Body of pancreas (tissue), 4 donors: ENCODE data around the gene PAPPA. TPM values are rescaled to one million over a fixed set of nuclear protein-coding genes. Genes with fewer than 3 reads are reported as not detected.

Experiments
- ATAC-seq: fragments of 150-250 bp; one replicate; pipeline ENCODE4 v1.9.1; 2016
- DNase-seq, 4 donors: peaks; one replicate each; pipeline ENCODE4 v3.0.0-alpha.2; 2019
- H3K27ac ChIP-seq, 4 donors: fragments of 200-600 bp; sonication (generic); 1 replicate in 3 of 4; 2 replicates in 1 of 4; pipeline versions ENCODE4 v1.5.1 to v1.6.1; 2016 to 2019; ENCODE audit warnings: mild to moderate bottlenecking in 1 of 4, mixed read lengths in 1 of 4, moderate library complexity in 1 of 4
- H3K27me3 ChIP-seq, 2 donors: fragments of 200-600 bp; sonication (generic); one replicate each; pipeline ENCODE4 v1.6.0; 2016; ENCODE audit warnings: mild to moderate bottlenecking in 1 of 2
- H3K36me3 ChIP-seq, 2 donors: fragments of 200-600 bp; sonication (generic); replicated peaks in 1 of 2; 2 replicates each; pipeline ENCODE4 v1.5.1; 2016; ENCODE audit warnings: low read depth in 2 of 2; ENCODE audit not compliant: insufficient read depth in 1 of 2
- H3K4me1 ChIP-seq: fragments of 200-600 bp; sonication (generic); one replicate; pipeline ENCODE4 v1.6.0; 2016
- H3K4me3 ChIP-seq, 2 donors: fragments of 200-600 bp; sonication (generic); 1 replicate in 1 of 2; 2 replicates in 1 of 2; pipeline ENCODE4 v1.5.1; 2016 to 2019
- H3K9me3 ChIP-seq, 3 donors: fragments of 200-600 bp; sonication (generic); 1 replicate in 2 of 3; 2 replicates in 1 of 3; pipeline ENCODE4 v1.5.1; 2016
- CTCF ChIP-seq, 7 experiments: fragments of 450-650 bp in 4 of 7; fragments of 200-600 bp in 3 of 7; sonication (generic) in 3 of 7; IDR thresholded peaks; one replicate each; pipeline ENCODE4 v1.5.1; 2016 to 2019; ENCODE audit warnings: antibody characterized with exemption in 7 of 7
- POLR2A ChIP-seq, 3 donors: fragments of 450-650 bp; IDR thresholded peaks; one replicate each; pipeline ENCODE4 v1.6.1; 2016; ENCODE audit warnings: antibody characterized with exemption in 3 of 3, mild to moderate bottlenecking in 2 of 3
- WGBS, 2 donors: methylation state at CpG; one replicate each; pipeline ENCODE4 v1.1.5; 2017; 5-methylcytosine and 5-hydroxymethylcytosine counted together
- intact Hi-C: fragments of 100-400 bp; cut with DNase I; formaldehyde crosslinking; loops from one replicate; pipeline ENCODE4 v1.15.1; 2023
- total RNA-seq, 2 donors: library from RNA; depleted of rRNA; stranded (reverse); fragments of >200 nt; gene quantifications; one replicate each; pipeline ENCODE4 v1.1.0, GENCODE V29; 2016

PAPPA gene
- total RNA-seq, 2 donors from 2014 or later, result 1.0 to 2.0 TPM

GRCh38 chr9:116318468-116319374, 165.1 kb downstream of the PAPPA start:
- peaks cover 3% of the 10 kb centered on the region for H3K4me1 ChIP-seq
- H3K27me3 ChIP-seq, result no peaks in the 10 kb centered on the region
- H3K4me3 ChIP-seq, result no peak overlapping the region
- no peak for ATAC-seq
- peak in 2 of 4 donors; percentile 19 to 36 for DNase-seq
- H3K9me3 ChIP-seq, result no peaks in the 10 kb centered on the region
- TF ChIP-seq POLR2A (IDR thresholded peaks at IDR 0.05) (no peak), CTCF (IDR thresholded peaks at IDR 0.05) (no peak)
- H3K27ac ChIP-seq, result no peak overlapping the region
- intact Hi-C loops, result no loop called here
- H3K36me3 ChIP-seq, result no peaks in the 10 kb centered on the region
- 86 to 91% methylated on average over 17 to 19 of the region's 19 CpGs for WGBS, 2 donors

- WGBS, 2 donors, result 64 to 79% methylated on average over 3 of the region's 3 CpGs
- H3K9me3 ChIP-seq, result no peaks in the 10 kb centered on the region
- DNase-seq (no peak), ATAC-seq (no peak)
- no peak for TF ChIP-seq CTCF (IDR thresholded peaks at IDR 0.05)
- TF ChIP-seq POLR2A (IDR thresholded peaks at IDR 0.05), result no peak
- H3K27ac ChIP-seq, result no peak overlapping the region
- H3K4me3 ChIP-seq, result no peak overlapping the region
- H3K4me1 ChIP-seq, result peaks cover 3% of the 10 kb centered on the region
- no peaks in the 10 kb centered on the region for H3K27me3 ChIP-seq
- H3K36me3 ChIP-seq, result no peaks in the 10 kb centered on the region
- intact Hi-C loops, result no loop called here
Measured at GRCh38 chr9:116319480-116319879, 165.9 kb downstream of the PAPPA start.

DNA sequence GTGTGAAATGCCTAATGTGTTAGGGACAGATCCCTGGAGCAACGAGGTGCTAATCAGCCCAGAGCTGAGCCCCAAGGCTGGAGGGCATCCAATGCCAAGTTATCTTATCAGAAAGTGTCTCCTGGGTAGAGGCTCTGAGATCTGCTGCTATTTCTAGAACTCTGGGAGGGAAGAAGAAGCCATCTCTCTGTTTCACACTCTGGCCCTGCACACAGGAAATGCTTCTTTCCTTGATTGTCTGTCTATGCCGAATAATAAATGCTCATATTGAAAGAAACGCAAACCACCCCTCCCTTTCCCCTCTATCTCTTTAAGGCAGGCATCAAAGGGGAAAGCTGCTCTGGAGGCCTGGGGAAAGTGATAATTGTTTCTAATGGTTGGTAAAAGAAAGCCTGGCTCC, 166.7 kb downstream of the PAPPA start:
- no peak for TF ChIP-seq CTCF (IDR thresholded peaks at IDR 0.05)
- TF ChIP-seq POLR2A (IDR thresholded peaks at IDR 0.05), result no peak
- WGBS, 2 donors, result 29 to 52% methylated on average over 3 of the region's 3 CpGs
- intact Hi-C loops, result no loop called here

DNA sequence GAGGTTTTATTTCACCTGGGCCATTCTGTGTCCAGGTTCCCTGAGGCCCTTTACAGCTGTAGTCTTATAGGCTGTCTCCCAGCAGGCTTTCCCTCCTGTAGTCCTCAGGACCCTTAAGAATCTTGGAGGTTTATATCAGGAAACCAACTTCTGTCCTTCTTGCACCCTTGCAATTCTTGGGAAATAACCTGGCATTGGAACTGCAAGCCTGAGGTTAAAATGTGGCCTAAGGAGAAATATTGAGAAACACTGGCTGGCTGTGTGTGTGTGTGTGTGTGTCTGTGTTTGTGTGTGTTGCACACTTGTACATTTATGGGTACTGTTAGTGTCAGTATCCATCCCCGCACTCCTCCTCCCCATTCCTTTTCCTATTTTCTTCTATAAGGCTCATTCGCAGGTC, 168.9 kb downstream of the PAPPA start:
- WGBS, 2 donors, result 90 to 97% methylated on average over 2 of the region's 2 CpGs
- DNase-seq (no peak), ATAC-seq (no peak)
- Histone ChIP-seq H3K27me3 (no peaks in the 10 kb centered on the region), H3K9me3 (no peaks in the 10 kb centered on the region), H3K4me3 (no peak overlapping the region), H3K27ac (no peak overlapping the region), H3K36me3 (no peaks in the 10 kb centered on the region), H3K4me1 (peaks cover 3% of the 10 kb centered on the region)
- intact Hi-C loops, result no loop called here
- TF ChIP-seq POLR2A (IDR thresholded peaks at IDR 0.05), result no peak
- no peak for TF ChIP-seq CTCF (IDR thresholded peaks at IDR 0.05)

More for the DNA sequence above, 166.7 kb downstream of the PAPPA start:
- Histone ChIP-seq H3K27me3 (no peaks in the 10 kb centered on the region), H3K9me3 (no peaks in the 10 kb centered on the region), H3K4me3 (no peak overlapping the region), H3K27ac (no peak overlapping the region), H3K4me1 (peaks cover 3% of the 10 kb centered on the region), H3K36me3 (no peaks in the 10 kb centered on the region)
- no peak for ATAC-seq
- DNase-seq, result no peak

DNA sequence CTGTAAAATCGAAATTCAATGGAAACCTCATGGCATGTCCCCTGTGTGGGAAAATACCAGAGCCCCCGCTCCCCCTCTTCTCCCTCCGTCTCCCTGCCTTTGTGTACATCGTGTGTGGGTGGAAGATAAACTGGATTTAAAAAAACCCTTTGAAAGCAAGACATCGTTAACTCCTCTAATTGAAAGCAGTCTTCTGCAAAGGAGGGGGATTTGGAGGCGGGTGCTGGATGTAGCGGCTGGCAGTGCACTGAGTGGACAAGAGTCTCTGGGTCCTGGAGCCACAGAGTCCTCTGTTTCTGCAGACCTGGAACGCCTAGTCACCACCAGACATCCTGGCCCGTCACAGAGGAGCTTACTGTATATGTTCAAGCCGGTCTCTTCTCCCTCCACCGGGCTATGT, 169.4 kb downstream of the PAPPA start:
- TF ChIP-seq POLR2A (IDR thresholded peaks at IDR 0.05), result no peak
- intact Hi-C loops, result no loop called here
- DNase-seq, result no peak
- peaks cover 3% of the 10 kb centered on the region for H3K4me1 ChIP-seq
- ATAC-seq, result no peak
- no peaks in the 10 kb centered on the region for H3K27me3 ChIP-seq
- 60 to 67% methylated on average over 9 to 11 of the region's 11 CpGs for WGBS, 2 donors
- no peak overlapping the region for H3K27ac ChIP-seq
- H3K9me3 ChIP-seq, result no peaks in the 10 kb centered on the region
- H3K4me3 ChIP-seq, result no peak overlapping the region
- H3K36me3 ChIP-seq, result no peaks in the 10 kb centered on the region
